ENCODE results near the gene SMG5. TPM values are rescaled to one million over a fixed set of nuclear protein-coding genes. Genes with fewer than 3 reads are reported as not detected.
A peak's percentile ranks its signal among the peaks of the same experiment; 100 is the strongest.
"Not testable (repeated sequence)": the region's sequence is repeated elsewhere in the genome, so short reads cannot be mapped to it uniquely, and the experiment has no call there.

The SMG5 gene, protein sequence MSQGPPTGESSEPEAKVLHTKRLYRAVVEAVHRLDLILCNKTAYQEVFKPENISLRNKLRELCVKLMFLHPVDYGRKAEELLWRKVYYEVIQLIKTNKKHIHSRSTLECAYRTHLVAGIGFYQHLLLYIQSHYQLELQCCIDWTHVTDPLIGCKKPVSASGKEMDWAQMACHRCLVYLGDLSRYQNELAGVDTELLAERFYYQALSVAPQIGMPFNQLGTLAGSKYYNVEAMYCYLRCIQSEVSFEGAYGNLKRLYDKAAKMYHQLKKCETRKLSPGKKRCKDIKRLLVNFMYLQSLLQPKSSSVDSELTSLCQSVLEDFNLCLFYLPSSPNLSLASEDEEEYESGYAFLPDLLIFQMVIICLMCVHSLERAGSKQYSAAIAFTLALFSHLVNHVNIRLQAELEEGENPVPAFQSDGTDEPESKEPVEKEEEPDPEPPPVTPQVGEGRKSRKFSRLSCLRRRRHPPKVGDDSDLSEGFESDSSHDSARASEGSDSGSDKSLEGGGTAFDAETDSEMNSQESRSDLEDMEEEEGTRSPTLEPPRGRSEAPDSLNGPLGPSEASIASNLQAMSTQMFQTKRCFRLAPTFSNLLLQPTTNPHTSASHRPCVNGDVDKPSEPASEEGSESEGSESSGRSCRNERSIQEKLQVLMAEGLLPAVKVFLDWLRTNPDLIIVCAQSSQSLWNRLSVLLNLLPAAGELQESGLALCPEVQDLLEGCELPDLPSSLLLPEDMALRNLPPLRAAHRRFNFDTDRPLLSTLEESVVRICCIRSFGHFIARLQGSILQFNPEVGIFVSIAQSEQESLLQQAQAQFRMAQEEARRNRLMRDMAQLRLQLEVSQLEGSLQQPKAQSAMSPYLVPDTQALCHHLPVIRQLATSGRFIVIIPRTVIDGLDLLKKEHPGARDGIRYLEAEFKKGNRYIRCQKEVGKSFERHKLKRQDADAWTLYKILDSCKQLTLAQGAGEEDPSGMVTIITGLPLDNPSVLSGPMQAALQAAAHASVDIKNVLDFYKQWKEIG
- total RNA-seq = 58.5 and 92.8 TPM in 2 replicates

DNA sequence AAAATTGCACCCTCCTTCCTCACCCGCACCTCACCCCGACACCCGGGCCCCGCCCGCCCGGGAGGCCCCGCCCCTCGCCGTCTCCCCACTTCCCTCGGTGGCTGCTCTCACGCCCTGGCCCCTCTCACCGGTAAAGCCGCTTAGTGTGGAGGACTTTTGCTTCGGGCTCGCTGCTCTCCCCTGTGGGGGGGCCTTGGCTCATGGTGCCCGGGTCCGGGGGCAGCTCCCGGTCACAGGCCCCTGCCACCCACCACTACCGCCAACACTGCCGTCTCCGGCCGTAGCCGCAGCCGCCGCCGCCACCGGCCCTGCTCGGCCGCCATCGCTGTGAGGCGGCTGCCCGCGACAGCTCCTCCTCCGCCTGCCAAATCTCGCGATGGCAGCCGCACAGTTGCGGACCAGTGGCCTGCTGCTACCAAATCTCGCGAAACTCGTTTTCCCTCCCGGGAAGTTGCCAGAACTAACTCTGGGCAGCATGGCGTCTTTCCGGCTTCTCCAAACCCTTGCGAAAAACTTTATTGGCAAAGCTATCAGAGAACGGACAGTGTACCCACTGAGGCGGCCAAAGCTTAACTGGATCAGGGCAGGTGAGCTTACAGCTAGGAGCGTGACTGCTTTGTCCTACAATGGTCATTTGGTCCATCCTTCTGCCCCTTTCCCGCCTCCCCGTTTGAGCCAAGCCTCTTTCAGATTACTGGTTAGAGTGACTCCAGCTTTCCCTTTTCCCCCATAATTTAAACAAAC is at the start of gene SMG5:
Gene SMG5, minus strand, starts transcription at position 347 of the 744 bp plus-strand sequence. Its CDS starts 145 bp downstream, at position 202.
- DNase-seq (ENCODE audit: low read depth) = peak; percentile 98

DNA sequence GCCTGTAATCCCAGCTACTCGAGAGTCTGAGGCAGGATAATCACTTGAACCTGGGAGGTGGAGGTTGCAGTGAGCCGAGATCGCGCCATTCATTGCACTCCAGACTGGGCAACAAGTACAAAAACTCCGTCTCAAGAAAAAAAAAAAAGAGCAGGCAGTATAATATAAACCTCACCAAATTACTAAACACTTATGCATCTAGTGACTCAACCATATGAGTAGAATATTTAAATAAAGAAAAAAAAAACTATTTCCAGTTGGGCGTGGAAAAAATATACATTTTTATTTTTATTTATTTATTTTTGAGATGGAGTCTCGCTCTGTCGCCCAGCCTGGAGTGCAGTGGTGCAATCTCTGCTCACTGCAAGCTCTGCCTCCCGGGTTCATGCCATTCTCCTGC is 40.6 kb upstream of the SMG5 start:
- not testable (repeated sequence) for DNase-seq (ENCODE audit: low read depth)

DNA sequence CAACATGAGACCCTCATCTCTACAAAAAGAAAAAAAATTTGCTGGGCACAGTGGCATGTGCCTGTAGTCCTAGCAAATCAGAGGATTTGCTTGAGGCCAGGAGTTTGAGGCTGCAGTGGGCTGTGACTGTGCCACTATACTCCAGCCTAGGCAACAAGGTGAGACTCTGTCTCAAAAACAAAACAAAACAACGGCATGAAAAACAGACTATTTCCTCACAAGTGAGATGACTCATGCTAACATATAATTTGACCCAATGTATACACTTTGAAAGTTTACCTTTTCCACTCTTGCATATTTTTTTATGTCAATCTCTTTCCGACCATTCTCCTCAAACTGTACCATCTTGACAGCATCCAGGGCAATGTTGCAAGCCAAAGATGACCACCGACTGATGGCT is 37.9 kb upstream of the SMG5 start:
- no peak for DNase-seq (ENCODE audit: low read depth)

DNA sequence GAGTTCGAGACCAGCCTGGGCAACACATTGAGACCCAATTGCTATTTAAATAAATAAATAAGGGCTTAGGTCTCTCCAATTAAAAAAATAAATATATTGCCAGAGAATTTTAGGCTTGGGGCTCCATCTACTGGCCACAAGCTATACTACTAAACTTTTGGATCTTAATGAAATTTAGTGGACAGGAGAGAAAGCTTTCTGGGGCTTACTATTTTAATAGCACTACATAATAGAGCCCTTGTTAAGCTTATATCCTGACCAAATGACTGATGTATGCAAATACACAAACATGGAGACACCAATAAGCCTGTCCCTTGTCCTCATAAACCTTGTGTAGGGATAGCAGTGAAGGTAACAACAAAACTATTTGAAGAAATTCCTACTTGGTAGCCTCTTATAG is 37.0 kb upstream of the SMG5 start:
- peak; percentile 28 for DNase-seq (ENCODE audit: low read depth)

DNA sequence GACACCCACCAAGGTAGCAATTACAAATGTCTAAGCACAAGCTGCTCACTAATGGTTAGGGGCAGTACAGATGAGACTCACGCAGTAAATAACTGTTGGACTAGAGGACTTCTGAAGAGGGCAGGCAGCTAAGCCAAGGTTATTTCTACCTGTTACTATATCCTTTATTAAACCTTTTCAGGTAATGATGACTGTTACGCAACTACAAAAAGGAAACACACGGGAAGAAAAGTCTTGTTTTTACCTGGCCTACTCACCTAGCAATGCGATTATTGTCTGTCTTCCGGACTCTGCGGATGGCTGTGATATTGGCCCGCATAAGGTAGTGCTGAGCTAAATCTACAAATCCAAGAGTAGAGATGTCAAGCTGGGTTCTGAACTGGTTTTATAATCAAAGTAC is 34.3 kb upstream of the SMG5 start:
- DNase-seq (ENCODE audit: low read depth) = no peak

DNA sequence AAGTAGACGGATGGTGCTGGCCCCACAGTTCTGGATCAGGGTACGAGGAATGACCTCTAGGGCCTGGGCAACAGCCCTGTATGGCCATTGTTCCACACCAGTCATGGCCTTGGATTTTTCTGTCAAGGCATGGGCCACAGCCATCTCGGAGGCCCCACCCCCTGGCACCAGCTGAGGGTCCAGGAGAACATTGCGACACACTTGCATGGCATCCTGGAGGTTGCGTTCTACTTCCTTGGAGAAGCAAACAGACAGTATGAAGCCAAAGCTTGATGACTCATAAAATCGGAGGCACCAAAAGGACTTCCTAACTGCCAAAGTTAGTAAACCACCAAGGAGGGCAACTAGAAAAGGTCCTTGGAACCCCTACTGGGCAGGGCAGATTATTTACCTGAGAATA is 28.3 kb upstream of the SMG5 start:
- DNase-seq (ENCODE audit: low read depth) = peak; percentile 44

DNA sequence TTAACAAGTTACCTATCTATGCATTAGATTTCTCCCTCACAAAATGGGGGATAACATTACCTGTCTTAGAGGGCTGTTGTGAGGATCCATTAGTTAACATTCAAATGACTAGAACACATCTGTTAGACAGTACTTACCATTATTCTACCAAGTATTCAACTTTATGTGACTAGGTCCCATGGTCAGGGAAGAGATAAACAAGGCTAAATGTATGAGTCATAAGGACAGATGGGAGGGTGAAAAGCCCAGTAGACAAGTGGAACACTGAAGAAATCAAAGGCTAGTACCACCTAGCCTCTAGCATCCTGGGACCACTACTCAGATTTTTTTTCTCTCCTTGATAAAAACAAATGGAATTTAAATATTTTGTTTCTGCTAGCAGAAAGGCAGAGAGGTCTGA is 25.5 kb upstream of the SMG5 start:
- DNase-seq (ENCODE audit: low read depth) = peak; percentile 33

DNA sequence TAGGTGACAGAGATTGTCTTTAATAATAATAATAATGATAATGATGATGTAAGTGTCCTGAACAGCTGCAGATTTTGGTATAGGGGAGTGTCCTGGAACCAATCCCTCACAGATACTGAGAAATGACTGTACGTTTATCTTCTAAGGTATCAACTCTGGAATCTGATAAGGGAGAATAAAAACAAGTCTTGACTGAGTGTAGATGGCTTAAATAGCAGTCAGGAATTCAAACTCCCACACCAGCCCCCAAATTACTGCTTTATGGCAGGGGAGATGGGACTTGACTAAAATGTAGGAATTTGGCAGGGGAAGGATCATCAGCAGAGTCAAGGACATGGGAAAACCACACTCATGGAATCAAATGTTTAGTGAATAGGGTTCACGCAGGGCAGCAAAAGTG is 22.6 kb upstream of the SMG5 start:
- DNase-seq (ENCODE audit: low read depth) = no peak

DNA sequence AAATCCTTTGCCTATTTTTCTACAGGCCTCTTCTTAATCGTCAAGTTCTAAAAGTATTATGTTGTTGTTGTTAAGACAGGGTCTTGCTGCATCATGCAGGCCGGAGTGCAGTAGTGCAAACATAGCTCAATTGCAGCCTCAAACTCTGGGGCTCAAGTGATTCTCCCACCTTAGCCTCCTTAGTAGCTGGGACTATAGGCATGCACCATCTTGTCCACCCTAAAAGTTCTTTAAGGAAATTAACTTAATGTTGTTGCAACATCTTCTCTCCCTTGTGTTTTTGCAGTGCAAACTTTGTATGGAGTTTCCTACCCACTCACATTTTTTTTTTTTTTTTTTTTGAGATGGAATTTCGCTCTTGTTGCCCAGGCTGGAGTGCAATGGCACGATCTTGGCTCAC is 20.6 kb upstream of the SMG5 start:
- no peak for DNase-seq (ENCODE audit: low read depth)

DNA sequence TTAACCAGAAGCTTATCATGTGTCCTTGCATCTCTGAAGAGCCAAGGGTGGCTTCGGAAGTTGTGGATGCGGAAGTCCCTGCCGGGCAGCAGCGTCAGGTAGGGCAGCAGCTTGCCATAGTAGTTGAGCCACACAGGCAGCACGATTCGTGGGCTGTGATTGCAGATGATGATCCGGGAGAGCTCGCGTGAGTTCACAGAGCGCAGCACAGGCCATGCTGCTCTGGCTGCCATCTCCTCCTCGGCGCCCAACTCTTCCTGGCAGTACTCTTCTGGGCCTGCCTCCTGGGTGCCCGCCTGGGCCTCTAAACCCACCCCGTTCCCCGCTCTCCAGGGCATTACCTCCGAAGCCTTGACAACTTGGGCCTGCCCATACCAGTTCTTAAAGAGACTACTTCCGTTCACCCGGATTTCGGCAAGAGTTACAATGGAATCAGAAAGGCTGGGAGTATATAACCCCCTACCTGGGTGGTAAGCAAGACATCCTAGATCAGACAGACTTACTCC is 16.3 kb upstream of the SMG5 start, which contains the start of gene VHLL:
Gene VHLL, minus strand, starts transcription at position 456 of the 506 bp plus-strand sequence. Its CDS starts 118 bp downstream, at position 338.
- DNase-seq (ENCODE audit: low read depth) = no peak

DNA sequence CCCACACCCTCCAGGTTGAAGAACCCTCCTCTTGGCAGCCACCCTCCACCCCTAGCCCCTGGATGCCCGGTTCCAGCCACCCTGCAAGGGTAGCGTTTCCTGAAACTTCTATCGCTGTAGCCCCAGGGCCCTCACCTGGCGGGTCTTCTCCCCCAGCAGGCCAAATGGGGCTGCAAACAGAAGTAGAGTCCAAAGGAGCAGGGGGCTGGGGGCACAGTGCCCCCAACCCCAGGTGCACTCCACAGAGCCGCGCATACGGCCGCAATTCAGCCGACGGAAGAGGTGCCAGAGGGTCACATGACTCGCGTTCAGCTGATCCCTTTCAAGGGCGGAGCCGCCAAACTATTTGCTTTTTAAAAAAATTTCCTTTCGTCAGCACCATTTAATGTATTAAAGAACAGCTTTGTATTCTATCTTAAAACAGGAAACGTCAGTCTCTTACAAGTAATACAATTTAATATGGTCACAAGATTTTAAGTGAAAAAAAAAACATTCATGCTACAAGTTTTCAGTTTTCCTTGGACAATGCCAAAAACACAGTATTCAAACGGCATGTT is 12.8 kb upstream of the SMG5 start, which contains the start of gene GLMP:
Gene GLMP, minus strand, starts transcription at position 289 of the 557 bp plus-strand sequence. Its CDS starts 34 bp downstream, at position 255.
- peak; percentile 53 for DNase-seq (ENCODE audit: low read depth)

DNA sequence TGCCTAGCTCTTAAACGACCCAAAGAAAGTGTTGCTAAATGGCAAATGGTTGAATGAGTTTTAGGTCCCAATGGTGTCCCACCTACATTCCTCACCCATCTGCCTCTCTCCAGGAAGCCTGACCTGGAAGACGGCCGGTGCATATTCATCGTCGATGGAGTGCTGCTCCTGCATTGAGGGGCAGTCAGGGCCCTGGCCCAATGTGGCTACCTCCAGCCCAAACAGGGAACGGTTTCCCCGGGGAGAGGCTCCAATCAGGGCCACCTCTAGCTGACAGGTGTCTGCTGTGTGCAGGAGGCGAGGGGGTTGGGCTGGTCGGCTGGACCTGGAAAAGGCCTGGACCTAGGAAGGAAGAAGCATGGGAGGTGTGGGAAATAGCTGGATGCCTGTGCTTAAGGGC is 11.3 kb upstream of the SMG5 start:
- no peak for DNase-seq (ENCODE audit: low read depth)

DNA sequence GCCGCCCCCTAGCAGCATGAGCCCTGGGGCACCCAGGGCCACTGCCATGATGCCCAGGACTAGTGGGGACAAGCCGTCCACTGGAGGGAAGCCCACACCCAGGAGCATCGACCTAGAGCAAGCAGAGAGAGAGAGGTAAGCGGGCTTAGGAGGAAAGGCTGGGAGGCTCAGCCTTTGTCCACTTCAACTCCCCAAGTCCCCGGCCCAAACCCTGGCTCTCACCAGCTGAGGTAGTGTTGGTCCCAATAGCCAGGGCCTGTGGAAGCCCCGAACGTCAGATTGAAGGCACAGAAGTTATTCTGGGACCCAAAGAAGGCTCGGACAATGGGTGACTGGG is 10.4 kb upstream of the SMG5 start:
- no peak for DNase-seq (ENCODE audit: low read depth)

DNA sequence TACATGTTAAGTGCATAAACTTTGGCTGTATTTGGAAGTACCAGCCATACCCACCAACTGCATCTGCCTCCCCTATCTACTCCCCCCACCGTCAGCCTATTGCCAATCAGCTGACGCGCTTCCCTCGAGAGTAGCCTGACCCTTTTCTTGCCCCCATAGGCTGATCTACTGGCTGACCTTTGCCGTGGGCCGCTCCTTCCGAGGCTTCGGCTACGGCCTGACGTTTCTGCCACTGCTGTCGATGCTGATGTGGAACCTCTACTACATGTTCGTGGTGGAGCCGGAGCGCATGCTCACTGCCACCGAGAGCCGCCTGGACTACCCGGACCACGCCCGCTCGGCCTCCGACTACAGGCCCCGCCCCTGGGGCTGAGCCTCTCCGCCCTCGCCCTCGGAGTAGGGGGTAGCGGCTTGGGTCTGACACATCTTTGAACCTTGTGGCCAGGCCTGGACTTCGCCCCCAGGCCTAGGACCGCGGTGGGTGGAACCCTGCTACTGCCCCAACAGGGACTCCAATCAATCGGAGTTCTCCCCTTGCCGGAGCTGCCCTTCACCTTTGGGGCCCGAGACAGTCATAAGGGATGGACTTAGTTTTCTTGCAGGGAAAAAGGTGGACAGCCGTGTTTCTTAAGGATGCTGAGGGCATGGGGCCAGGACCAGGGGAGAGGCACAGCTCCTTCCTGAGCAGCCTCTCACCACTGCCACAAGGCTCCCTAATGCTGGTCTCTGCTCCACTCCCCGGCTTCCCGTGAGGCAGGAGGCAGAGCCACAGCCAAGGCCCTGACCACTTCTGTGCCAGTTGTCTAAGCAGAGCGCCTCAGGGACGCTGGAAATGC is 8.8 kb upstream of the SMG5 start:
- peak; percentile 70 for DNase-seq (ENCODE audit: low read depth)

DNA sequence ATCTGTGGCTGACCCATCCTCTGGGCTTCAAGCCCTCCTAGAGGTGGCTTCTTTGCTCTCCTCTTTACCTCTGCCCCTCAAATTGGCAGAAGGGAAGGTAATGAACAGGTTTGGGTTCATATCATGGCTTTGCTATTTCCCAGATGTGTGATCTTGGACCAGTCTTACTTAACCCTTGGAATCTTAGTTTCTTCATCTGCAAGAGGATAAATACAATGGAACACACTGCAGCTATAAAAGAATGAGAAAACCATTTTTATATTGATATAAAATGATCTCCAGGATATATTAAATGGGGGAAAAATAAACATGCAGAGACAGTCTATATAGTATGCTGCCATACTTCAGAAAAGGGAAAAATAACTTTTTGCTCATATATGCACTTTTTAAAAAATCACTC is 7.2 kb upstream of the SMG5 start:
- DNase-seq (ENCODE audit: low read depth) = no peak

DNA sequence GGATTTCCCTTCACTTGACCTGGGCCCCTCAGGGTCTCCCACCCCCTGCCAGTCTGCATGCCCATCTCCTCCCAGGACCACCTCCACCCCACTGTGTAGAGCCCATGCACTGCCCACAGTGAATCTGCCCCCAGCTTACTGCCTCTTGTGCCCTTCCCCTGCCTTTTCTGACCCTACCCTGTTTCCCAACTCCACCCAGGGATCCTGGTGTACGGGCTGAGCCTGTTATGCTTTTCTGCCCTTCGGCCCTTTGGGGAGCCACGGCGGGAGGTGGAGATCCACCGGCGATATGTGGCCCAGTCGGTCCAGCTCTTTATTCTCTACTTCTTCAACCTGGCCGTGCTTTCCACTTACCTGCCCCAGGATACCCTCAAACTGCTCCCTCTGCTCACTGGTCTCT is 3.4 kb upstream of the SMG5 start:
- DNase-seq (ENCODE audit: low read depth) = no peak

DNA sequence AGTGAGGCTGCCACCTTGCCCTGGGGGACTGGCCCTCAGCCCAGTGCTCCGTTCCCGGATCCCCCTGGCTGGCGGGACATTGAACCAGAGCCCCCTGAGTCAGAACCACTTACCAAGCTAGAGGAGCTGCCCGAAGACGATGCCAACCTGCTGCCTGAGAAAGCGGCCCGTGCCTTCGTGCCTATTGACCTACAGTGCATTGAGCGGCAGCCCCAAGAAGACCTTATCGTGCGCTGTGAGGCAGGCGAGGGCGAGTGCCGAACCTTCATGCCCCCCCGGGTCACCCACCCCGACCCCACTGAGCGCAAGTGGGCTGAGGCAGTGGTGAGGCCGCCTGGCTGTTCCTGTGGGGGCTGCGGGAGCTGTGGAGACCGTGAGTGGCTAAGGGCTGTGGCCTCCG is 2.8 kb upstream of the SMG5 start:
- no peak for DNase-seq (ENCODE audit: low read depth)

DNA sequence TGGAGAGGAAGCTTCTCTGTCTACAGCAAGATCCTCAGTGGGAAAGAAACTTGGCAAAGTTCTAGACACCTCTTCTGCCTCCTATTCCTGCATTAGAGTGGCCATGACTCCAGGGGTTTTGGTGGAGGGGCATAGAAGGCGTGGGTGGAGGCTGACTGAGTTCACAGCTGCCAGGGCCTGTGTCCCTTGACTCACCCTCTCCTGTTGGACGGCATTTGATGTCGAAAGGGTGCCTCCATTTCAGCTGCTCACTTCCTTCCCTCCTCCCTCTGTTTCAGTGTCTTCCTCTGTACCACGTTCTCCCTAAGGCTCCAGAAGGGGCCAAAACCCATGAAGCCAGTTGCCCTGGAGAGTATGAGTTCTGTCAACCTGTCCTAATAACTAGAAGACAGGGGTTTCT is 2.1 kb upstream of the SMG5 start:
- no peak for DNase-seq (ENCODE audit: low read depth)

DNA sequence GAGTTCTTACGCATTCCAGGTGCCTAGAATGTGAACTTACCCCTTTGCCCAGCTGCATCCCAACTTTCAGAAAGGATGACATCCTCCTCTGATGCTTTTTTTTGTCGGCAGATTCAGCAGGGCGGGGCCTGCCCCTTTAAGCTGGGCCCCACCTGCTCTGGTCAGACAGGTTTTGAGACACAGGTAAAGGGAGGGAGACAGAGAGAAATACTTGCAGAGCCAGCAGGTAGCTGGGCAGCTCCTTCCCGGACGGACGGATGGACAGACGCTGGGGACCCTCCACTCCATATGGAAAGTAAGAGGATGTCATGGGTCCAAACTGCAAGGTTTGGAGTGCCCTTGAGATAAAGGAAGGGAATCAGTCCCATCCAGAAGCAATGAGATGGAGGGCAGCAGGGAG is 1.5 kb upstream of the SMG5 start, which contains the start of gene TMEM79:
Gene TMEM79, plus strand, starts transcription at position 214 of the 400 bp plus-strand sequence. CDS start 902 bp downstream, outside the sequence.
- no peak for DNase-seq (ENCODE audit: low read depth)

DNA sequence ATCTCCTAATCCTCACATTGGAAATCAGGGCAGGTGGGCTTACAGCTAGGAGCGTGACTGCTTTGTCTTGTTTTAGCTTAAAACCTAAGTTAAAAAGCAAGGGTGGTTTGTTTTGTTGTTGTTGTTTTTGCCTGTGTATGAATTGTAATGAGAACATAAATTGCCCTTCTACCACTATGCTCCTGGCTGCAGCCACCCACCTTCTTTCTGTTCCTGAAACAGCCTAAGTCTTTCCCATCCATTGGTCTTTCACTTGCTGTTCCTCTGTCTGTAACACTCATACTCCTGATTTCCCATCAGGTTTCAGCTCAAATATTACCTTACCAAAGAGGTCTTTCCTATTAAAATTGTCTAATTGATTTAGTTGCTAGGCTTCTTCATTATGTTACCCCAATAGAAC is 896 bp upstream of the SMG5 start:
- DNase-seq (ENCODE audit: low read depth) = no peak
